GM21528 (cell line): Measurements from ENCODE around the gene ACAD10.
A peak's percentile ranks its signal among the peaks of the same experiment; 100 is the strongest.
"Not testable (repeated sequence)": the region's sequence is repeated elsewhere in the genome, so short reads cannot be mapped to it uniquely, and the experiment has no call there.

Experiments used
- ATAC-seq: cut with Tn5 transposase; IDR thresholded peaks from one replicate; pipeline ENCODE4 v1.9.1; 2021; ENCODE audit warnings: mild to moderate bottlenecking, moderate library complexity; ENCODE audit not compliant: unreplicated experiment, low FRiP score

Gene ACAD10

DNA sequence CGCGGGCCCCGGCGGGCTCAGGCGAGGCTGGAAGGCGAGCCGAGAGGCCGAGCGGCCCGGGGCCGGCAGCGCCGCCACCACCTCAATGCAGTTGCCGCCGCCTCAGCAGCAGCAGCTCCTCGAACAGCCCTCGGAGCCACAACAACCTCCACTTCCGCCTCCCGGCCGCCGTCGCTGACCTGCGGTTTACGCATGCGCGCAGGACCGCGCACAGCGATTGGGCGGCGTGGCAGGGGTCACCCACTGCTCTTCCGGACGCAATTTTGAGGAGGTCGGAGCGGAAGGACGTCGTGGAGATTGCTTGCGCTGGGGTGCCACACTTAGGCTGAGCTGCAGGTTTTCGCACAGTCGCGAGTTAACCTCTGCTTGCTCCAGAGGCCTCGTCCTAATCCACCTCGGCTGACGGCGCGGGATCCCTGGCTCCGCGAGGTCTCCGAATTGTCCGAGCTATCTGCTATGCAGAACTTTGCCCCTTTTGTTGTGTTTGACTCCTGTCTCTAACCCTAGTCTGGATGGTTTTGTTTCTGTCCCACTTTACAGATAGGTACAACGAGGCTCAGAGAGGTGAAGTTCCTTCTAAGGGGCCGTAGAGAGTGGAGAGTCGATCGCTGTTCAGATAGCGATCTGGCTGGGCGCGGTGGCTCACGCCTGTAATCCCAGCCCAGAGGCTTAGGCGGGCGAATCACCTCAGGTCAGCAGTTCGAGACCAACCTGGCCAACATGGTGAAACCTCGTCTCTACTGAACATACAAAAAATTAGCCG lies at the start of gene ACAD10, which contains the start of gene BRAP:
TSS of gene ACAD10 (plus strand) at position 243 of the 763 bp plus-strand sequence. CDS start 6,657 bp downstream, outside the sequence.
TSS of gene BRAP (minus strand) at position 146 of the 763 bp plus-strand sequence. CDS start 164 bp downstream, outside the sequence.
- peak; percentile 87 for ATAC-seq

DNA sequence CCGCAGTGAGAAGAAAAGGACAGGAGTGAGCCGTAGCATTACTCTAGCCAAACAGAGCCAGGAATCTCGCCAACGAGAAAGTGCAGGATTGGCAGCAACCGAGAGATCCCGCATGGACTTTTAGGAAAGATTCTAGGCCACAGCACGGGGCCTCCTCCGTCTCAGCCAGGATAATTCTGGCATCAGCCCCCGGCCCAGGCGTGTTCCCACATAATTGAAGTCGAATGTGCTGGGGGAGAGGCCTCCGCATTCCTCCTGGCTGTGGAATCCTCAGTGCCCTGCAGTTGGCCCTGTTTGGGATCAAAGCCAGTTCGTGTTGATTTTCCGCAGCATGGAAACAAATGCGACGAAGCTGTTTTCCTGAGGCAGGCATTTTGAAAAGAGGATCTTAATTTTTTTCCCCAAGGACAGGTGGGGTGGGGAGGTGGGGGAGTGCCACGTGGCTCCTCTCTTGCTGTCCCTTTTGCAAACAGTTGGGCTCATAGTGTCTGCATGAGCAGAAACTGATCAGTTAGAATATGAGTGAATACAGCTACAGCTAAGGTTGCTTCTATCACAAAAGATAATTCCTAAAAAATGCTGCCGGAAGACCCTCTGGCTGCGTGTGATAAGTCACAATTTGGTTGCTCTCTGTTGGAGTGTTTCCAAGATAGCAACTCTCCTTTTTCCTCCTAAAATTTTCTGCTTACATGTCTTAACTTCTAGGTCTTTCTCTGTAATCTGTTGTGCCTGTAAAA lies 49.5 kb upstream of the ACAD10 start:
- ATAC-seq, result no peak

- no peak for ATAC-seq
These were observed 47.3 kb upstream of the ACAD10 start for GRCh38 chr12:111638556-111638955.

DNA sequence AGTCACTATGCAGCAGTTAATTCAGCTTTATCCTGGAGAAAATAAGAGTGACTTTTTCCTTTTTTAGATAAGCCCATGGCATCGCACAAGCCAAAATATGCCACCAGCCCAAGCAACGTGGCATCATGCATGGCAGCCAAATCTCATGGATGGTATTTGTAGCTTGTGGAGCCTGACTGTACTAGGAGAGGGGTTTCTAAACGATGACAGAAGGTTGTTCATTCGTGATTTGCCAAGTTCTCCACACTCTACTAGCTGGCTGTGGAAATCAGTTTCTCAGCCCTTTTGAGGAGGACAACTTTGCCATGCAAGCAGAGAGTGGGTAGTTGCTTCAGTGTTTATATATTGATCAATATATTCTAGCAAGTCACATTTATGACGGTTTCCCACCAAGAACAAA lies 45.3 kb upstream of the ACAD10 start:
- no peak for ATAC-seq

GRCh38 chr12:111642681-111643426 lies 43.0 kb upstream of the ACAD10 start:
- no peak for ATAC-seq

DNA sequence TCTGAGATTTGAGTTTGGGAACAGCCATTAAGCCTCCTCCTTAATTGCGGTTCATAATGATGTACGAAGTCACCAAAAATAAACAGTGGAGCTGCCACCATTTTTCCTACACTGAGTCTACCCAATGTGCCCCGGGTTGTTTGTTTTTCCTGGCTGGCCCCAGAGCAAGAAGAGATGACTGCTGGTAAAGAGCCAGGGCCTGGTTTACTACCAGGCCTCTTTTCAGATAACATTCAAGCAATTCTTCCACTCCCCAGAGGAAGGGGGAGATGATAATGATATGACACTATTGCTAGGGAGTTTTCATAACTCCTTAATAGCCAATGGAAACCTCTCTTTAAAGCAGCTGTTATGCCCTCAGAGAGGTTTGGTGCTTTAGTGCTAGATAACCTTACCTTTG lies 42.4 kb upstream of the ACAD10 start:
- ATAC-seq, result no peak

DNA sequence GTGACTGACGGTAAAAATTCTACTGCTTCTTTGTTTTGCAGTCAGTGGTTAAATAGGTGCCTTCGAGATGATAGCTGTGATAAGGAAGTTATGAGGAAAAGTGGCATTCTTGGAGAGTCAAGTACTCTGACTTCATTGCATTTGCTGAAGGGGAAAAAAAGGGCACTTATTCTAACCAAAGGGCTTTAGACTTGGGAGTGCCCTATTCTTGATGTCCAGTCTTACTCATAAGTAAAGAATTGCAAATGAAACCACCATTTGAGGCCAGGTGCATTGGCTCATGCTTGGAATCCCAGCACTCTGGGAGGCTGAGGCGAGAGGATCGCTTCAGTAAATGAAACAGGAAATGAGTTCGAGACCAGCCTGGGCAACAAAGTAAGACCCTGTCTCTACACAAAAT lies 40.4 kb upstream of the ACAD10 start:
- ATAC-seq, result no peak

- no peak for ATAC-seq
These were observed 34.9 kb upstream of the ACAD10 start for GRCh38 chr12:111650912-111651311.

DNA sequence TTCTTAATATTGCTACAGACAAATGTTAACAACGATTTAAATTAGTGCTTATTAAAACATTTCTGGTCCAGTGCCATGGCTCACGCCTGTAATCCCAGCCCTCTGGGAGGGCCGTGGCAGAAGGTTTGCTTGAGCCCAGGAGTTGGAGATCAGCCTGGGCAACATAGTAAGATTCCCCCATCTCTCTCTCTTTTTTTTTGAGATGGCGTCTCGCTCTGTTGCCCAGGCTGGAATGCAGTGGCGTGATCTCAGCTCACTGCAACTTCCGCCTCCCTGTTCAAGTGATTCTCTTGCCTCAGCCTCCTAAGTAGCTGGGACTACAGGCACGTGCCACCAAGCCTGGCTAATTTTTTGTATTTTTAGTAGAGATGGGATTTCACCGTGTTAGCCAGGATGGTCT lies 33.3 kb upstream of the ACAD10 start:
- ATAC-seq, result not testable (repeated sequence)

DNA sequence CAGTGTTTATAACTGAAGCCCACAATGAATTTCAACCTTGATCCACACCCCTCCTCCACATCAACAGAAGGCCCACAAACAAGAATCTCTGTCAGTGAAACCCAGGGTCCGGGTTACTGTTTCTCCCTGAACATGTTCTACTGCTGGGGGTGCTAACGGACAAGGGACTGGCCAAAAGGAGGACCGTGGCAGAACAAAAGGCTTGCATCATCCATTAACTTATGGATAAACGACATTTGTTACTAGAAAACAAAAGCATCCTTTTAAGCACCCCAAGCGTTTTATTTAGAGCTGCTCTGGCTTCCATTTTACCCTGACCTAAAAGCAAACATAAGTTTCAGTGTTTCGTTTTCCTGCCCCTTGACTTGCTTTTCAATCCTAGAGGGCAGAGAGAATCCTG lies 32.3 kb upstream of the ACAD10 start:
- no peak for ATAC-seq

DNA sequence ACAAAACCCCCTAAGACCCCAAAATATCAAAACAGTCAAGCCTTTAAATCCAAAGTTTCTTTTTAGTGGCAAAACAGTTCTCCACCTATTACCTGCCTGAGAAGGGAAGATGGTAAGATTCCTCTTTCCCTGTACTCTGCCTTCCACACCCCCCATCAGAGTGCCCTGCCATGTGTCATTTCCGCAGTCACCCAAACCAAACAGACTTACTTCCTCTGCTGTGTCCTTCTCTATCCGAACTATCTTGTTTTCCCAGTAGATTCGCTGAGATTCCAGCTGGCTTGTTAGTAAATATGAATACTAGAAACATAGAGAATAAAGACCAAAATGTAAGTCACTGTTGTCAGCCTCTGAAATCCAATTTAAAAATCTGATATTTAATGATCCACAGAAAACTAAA lies 30.5 kb upstream of the ACAD10 start:
- no peak for ATAC-seq

DNA sequence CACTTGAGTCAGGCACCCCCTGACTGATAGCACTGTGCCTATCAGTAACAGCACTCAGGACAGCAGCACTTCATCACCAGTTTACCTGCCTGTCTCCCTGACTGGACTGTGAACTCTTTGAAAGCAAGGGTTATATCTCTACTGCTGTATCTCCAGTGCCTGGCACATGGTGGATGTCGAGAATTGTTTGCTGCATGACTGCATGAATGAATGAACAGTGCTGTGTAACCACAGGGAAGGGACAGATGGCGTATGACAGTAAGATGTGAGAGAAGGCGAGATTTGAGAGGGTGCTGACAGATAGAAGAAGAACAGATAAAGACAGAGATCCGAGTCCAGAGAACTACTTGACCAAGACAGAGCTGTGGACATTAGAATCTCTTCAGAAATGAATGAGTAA lies 29.8 kb upstream of the ACAD10 start:
- ATAC-seq, result no peak

- ATAC-seq, result no peak
These were observed 21.4 kb upstream of the ACAD10 start for GRCh38 chr12:111664499-111664898.

DNA sequence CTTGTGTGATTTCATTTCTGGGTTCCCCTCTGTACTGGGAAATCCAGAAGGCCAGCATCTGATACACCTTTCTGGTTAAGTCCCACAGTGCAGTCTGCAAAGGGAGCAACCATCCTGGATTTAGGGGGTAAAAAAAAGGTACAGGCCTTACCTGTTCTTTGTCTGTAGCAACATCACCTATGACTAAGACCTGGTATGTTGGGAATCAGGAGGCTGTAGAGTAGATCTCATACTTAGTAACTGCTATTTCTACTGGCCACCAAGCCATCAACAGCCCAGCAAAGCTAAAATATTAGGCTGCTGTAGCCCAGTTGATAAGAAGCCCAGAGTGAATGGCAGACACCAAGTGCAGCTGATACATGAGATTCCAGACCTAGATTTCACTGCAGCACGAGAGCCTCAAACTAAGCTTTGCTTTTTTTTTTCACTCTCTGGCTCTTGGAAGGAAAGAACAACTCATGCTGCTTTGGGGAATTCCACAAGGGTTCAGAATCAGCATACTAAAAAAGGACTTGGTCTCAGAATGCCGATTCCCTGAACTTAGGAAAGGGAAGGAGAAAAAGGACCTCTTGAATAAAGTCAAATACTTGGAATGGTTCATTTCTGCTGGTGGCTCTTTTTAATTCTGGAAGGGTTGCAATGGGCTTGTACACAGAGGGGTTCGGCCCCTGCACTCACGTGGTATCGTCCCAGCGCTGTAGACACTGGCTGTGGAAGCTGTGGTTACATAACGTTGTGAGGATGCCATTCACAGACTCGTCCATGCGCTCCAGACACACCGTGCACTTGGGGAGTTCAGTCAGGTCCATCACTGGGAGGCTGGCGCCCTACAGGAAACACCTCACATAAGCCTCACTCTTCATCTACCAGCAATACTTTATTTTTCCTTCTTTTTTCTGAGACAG lies 20.6 kb upstream of the ACAD10 start:
- ATAC-seq, result no peak

DNA sequence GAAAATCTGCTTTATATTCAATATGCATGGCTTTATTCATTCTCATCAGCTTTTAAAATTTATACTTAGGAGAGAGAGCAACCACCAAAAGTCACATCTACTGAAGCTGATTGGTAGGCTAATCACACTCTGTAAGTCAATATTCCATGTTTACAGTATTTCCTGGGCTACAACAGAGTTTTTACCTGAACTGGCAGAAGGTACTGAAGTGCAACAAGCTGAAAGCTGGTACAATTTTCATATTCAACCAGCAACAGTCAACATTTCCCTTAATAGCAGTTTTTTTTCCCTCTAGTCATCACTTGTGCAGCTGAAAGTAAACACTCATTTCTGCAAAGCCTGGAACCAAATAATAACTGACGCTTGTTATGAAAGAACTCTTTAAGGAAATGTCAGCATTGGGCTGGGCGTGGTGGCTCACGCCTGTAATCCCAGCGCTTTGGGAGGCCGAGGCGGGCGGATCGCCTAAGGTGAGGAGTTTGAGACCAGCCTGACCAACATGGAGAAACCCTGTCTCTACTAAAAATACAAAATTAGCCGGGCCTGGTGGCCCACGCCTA lies 13.0 kb upstream of the ACAD10 start:
- no peak for ATAC-seq

DNA sequence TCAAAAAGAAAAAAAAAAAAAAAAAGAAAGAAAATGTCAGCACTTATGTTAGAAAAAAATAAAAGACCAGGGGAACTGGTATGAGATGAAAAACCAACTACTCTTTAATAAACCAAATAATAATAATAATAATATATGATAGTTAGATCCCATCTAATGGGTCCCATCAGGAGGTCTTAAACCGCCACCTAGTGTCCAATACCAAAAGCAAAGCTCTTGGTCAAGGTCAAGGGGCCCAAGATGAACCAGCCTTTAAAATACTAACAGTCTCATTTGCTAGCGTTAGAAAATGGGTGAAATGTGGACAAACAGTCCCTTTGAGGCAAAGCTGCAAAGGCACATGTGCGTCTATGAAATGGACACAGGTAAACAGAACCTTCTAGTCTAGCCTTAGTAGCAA lies 12.3 kb upstream of the ACAD10 start:
- no peak for ATAC-seq

DNA sequence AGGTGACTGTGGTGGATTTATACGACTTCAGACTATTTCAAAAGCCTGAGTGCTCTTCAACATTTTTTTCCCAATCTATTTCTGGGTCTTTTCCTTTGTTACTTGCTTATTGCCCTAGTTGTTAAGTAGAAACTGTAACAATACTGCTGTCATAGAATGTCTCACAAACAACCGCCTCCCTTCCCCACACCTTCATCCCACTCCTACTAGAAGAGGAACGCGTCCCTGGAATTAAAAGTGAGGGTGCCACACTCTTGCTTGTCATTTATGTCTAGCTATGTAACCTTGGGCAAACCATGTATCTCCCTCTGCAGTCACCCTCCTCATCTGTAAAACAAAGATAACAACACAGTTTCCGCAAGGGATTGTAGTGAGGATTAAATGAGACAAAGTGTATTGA lies 8.7 kb upstream of the ACAD10 start:
- ATAC-seq, result no peak

GRCh38 chr12:111684485-111685198 lies 1.2 kb upstream of the ACAD10 start:
- not testable (repeated sequence) for ATAC-seq

DNA sequence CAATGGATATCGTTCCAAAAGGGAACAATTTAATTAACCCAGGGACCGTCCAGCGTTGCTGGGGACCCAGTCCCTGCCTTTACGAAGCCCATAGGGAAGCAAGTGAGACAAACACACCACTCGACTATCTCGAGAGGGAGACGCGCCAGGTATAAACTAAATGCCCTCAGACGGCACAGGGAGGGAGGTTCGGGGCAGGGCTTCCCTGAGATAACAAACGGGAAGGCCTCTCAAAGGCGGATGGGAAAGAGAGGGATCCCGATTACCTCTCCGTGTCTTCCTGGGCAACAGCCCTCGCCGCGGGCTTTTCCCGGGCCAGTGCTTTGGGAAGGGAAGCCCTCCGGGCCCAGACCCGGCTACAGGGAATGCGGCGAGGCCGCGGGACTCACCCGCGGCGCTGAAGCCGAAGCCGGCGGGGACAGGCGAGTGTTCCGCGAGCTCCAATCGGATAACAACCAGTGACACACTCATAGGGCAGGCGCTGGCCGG lies 487 bp upstream of the ACAD10 start:
- peak; percentile 8 for ATAC-seq
